Fibroblast of lung (primary cell): ENCODE results near the gene SUPT20HL1.

Experiments
- CTCF ChIP-seq, 2 donors: IDR thresholded peaks in 1 of 2; conservative IDR thresholded peaks in 1 of 2; 1 replicate in 1 of 2; 2 replicates in 1 of 2; pipeline ENCODE4 v1.5.1; 2011 to 2012; ENCODE audit warnings: low read length in 2 of 2, control low read depth in 1 of 2, inconsistent platforms in 1 of 2, low read depth in 1 of 2, mild to moderate bottlenecking in 1 of 2
- EZH2 ChIP-seq: IDR thresholded peaks from 2 replicates; pipeline ENCODE4 v1.5.1; 2012; ENCODE audit warnings: low read length, control low read depth, mild to moderate bottlenecking; ENCODE audit errors: missing control alignments

- no peak for TF ChIP-seq CTCF (conservative IDR thresholded peaks at IDR 0.05 in 1 of 2, IDR thresholded peaks at IDR 0.05 in 1 of 2; ENCODE audit: low read depth in 1 of 2, low read length in 2 of 2)
- no peak for TF ChIP-seq EZH2
Observed at GRCh38 chrX:24317567-24317966, 42.9 kb upstream of the SUPT20HL1 start.
